HepG2 (cell line): ENCODE measurements around the gene CHKB. TPM values are rescaled to one million over a fixed set of nuclear protein-coding genes. Genes with fewer than 3 reads are reported as not detected.

ENCODE experiments used
- ATAC-seq: fragments of 200-7000 bp; cut with Tn5 transposase; 3 replicates; pipeline ENCODE4 v1.9.1; 2020; ENCODE audit warnings: mild to moderate bottlenecking, moderate library complexity
- BruUV-seq: library from RNA; stranded (reverse); fragments of 400-500 nt; replicated peaks from 2 replicates; lab custom pipeline; 2021; lab: Mats Ljungman, UMichigan
- CTCF ChIA-PET: fragments of 300-600 bp; formaldehyde crosslinking; extraction: SDS; loops from one replicate; lab custom pipeline; 2021; ENCODE audit warnings: low total read pairs, inconsistent platforms, low intra/inter-chr PET ratio; lab: Yijun Ruan, JAX
- POLR2A ChIA-PET: fragments of 350-600 bp; sonication (Branson Sonifier 250); formaldehyde crosslinking; loops from one replicate; lab custom pipeline; 2020; ENCODE audit warnings: antibody characterized with exemption, inconsistent platforms; lab: Yijun Ruan, JAX
- DNase-seq: peaks from one replicate; pipeline ENCODE4 v3.0.0-alpha.2; 2015; ENCODE audit warnings: low spot score
- FAIRE-seq: peaks from 3 replicates; lab custom pipeline; 2011; peaks lifted over from hg19 to GRCh38; lab: Jason Lieb, UNC
- H2AFZ ChIP-seq: one replicate; pipeline ENCODE4 v1.6.1; 2011; ENCODE audit warnings: low read length, inconsistent platforms
- H3K27ac ChIP-seq: fragments of 300-600 bp; 3 replicates; pipeline ENCODE4 v1.8.0; 2011; ENCODE audit warnings: mixed run types, mild to moderate bottlenecking, mixed read lengths, low read length, inconsistent platforms; ENCODE audit not compliant: insufficient read depth; ENCODE audit errors: extremely low read length
- H3K27me3 ChIP-seq, 2 experiments: fragments of 200-600 bp in 1 of 2; 2 replicates in 1 of 2; 3 replicates in 1 of 2; pipeline versions ENCODE4 v1.6.0 to v1.8.0; 2011; ENCODE audit warnings: low read length in 2 of 2, mild to moderate bottlenecking in 2 of 2, moderate library complexity in 2 of 2, inconsistent platforms in 1 of 2; ENCODE audit not compliant: insufficient read depth in 2 of 2, control insufficient read depth in 1 of 2
- H3K36me3 ChIP-seq, 2 experiments: fragments of 200-600 bp in 1 of 2; replicated peaks in 1 of 2; 2 replicates in 1 of 2; 3 replicates in 1 of 2; pipeline versions ENCODE4 v1.5.1 to v1.8.0; 2011; ENCODE audit warnings: low read length in 2 of 2, inconsistent platforms in 1 of 2; ENCODE audit not compliant: insufficient read depth in 2 of 2, control insufficient read depth in 1 of 2
- H3K4me1 ChIP-seq: 2 replicates; pipeline ENCODE4 v1.5.1; 2012; ENCODE audit warnings: low read length, inconsistent platforms; ENCODE audit not compliant: insufficient read depth
- H3K4me2 ChIP-seq: 2 replicates; pipeline ENCODE4 v1.6.0; 2011; ENCODE audit warnings: low read depth, low read length, inconsistent platforms
- H3K4me3 ChIP-seq, 3 experiments: fragments of 200-600 bp in 1 of 3; sonication (generic), shearing (Covaris generic) in 1 of 3; replicated peaks in 1 of 3; 2 replicates each; pipeline ENCODE4 v1.5.1; 2011 to 2016; ENCODE audit warnings: low read length in 3 of 3, inconsistent platforms in 2 of 3, low read depth in 2 of 3, mild to moderate bottlenecking in 2 of 3, control low read depth in 1 of 3, mixed read lengths in 1 of 3; ENCODE audit not compliant: insufficient read depth in 1 of 3
- H3K79me2 ChIP-seq: one replicate; pipeline ENCODE4 v1.6.1; 2011; ENCODE audit warnings: low read length, inconsistent platforms; ENCODE audit not compliant: insufficient read depth
- H3K9ac ChIP-seq: 2 replicates; pipeline ENCODE4 v1.6.0; 2011; ENCODE audit warnings: mild to moderate bottlenecking, low read depth, low read length, inconsistent platforms; ENCODE audit not compliant: insufficient read depth
- H3K9me3 ChIP-seq: 2 replicates; pipeline ENCODE4 v1.5.1; 2012; ENCODE audit warnings: mild to moderate bottlenecking, low read length
- H4K20me1 ChIP-seq: 2 replicates; pipeline ENCODE4 v1.6.0; 2011; ENCODE audit warnings: inconsistent platforms, mild to moderate bottlenecking, low read length, moderate library complexity; ENCODE audit not compliant: insufficient read depth
- ATF1 ChIP-seq: IDR thresholded peaks from 2 replicates; pipeline ENCODE4 v1.6.1; 2016; ENCODE audit warnings: mild to moderate bottlenecking, control low read depth
- CAMTA2 ChIP-seq: sonication (generic); formaldehyde crosslinking; IDR thresholded peaks from 2 replicates; pipeline ENCODE4 v1.4.0; 2020; ENCODE audit warnings: mild to moderate bottlenecking, missing genetic modification reagents, borderline replicate concordance
- CTCF ChIP-seq: sonication (generic); formaldehyde crosslinking; IDR thresholded peaks from 2 replicates; pipeline ENCODE4 v1.5.0; 2020; ENCODE audit warnings: mild to moderate bottlenecking, missing genetic modification reagents, moderate library complexity
- DZIP1 ChIP-seq: sonication (generic); formaldehyde crosslinking; IDR thresholded peaks from 2 replicates; pipeline ENCODE4 v1.5.0; 2020; ENCODE audit warnings: mild to moderate bottlenecking, missing genetic modification reagents
- ERF ChIP-seq: IDR thresholded peaks from 2 replicates; pipeline ENCODE4 v1.6.1; 2018; ENCODE audit warnings: missing biosample characterization, missing genetic modification reagents
- SIX1 ChIP-seq: sonication (generic); formaldehyde crosslinking; IDR thresholded peaks from 2 replicates; pipeline ENCODE4 v1.4.0; 2020; ENCODE audit warnings: missing genetic modification reagents, borderline replicate concordance
- SUZ12 ChIP-seq: fragments of 150-350 bp; IDR thresholded peaks from 2 replicates; pipeline ENCODE4 v1.6.1; 2014; ENCODE audit warnings: low read depth, low read length
- TBP ChIP-seq: sonication (generic); formaldehyde crosslinking; IDR thresholded peaks from 2 replicates; pipeline ENCODE4 v1.5.0; 2020; ENCODE audit warnings: missing genetic modification reagents
- UBTF ChIP-seq: sonication (generic); formaldehyde crosslinking; IDR thresholded peaks from 2 replicates; pipeline ENCODE4 v1.4.0; 2020; ENCODE audit warnings: mild to moderate bottlenecking, missing genetic modification reagents
- ZNF160 ChIP-seq: sonication (generic); formaldehyde crosslinking; IDR thresholded peaks from 2 replicates; pipeline ENCODE4 v1.8.0; 2022; ENCODE audit warnings: mild to moderate bottlenecking, inconsistent platforms, missing genetic modification reagents
- ZNF280D ChIP-seq: sonication (generic); formaldehyde crosslinking; IDR thresholded peaks from 2 replicates; pipeline ENCODE4 v1.5.1; 2020; ENCODE audit warnings: mild to moderate bottlenecking, missing genetic modification reagents
- ZNF367 ChIP-seq: sonication (generic); formaldehyde crosslinking; IDR thresholded peaks from 2 replicates; pipeline ENCODE4 v1.4.0; 2020; ENCODE audit warnings: missing genetic modification reagents, borderline replicate concordance
- ZNF761 ChIP-seq: sonication (generic); formaldehyde crosslinking; conservative IDR thresholded peaks from 2 replicates; pipeline ENCODE4 v1.4.0; 2020; ENCODE audit warnings: mild to moderate bottlenecking, missing genetic modification reagents
- WGBS: methylation state at CpG from one replicate; pipeline ENCODE4 v1.1.6; 2017; ENCODE audit warnings: low lambda C conversion rate; 5-methylcytosine and 5-hydroxymethylcytosine counted together
- in situ Hi-C: cut with HindIII; loops from 2 replicates; pipeline ENCODE4 v1.10.0; 2017; ENCODE audit warnings: low pct_unique_long_range_greater_than_20kb; ENCODE audit not compliant: extremely low pct_ligation_motif_present
- intact Hi-C: fragments of 100-400 bp; cut with micrococcal nuclease; formaldehyde crosslinking; loops from one replicate; pipeline ENCODE4 v1.10.0; 2022; ENCODE audit not compliant: unreplicated experiment
- polyA plus RNA-seq, 8 experiments: library from polyadenylated mRNA; depleted of rRNA in 3 of 8; stranded (reverse) in 7 of 8; unstranded in 1 of 8; fragments of >200 nt; fragmentation: Illumina TruSeq in 4 of 8; extraction: Trizol in 4 of 8; gene quantifications; 2 replicates each; pipeline versions ENCODE4 v1.2.1 to v1.2.3, GENCODE V29; 2011 to 2016; ENCODE audit warnings: low read depth in 4 of 8, missing spikeins in 1 of 8, mixed read lengths in 1 of 8; ENCODE audit not compliant: insufficient read depth in 1 of 8
- total RNA-seq, 5 experiments: library from RNA; depleted of rRNA; stranded (reverse); fragments of >200 nt; fragmentation: Illumina TruSeq; extraction: Trizol; gene quantifications; 2 replicates each; pipeline ENCODE4 v1.2.3, GENCODE V29; 2016; ENCODE audit warnings: low read depth in 1 of 5

The CHKB gene
- total and polyA plus RNA-seq, 2 of the 13 experiments (the other 11 are each of a cell fraction or from before 2014, with no cell fraction given): 24.5 to 42.7 TPM

GRCh38 chr22:50621948-50622722 lies 39.5 kb upstream of the CHKB start:
- in situ Hi-C loops (no loop called here), intact Hi-C loops (loop anchor here (1.0 to 2.0 kb wide), 2 partner anchors 40 to 77 kb away; partner anchors contain the start of gene CHKB)
- BruUV-seq: no TSS peak
- ChIA-PET CTCF (interaction anchor here (0.6 to 2.2 kb wide), 6 partner anchors 18 to 78 kb away, joined by 3 to 12 read pairs (median 4); partner anchors contain the start of gene CHKB), POLR2A (interaction anchor here (0.9 to 2.4 kb wide), 10 partner anchors 9 to 114 kb away, joined by 3 to 14 read pairs (median 6); partner anchors contain the start of genes LMF2, NCAPH2, SCO2 and SYCE3)
- DNase-seq (no peak), ATAC-seq (peak; percentile 26), FAIRE-seq (no peak)
- Histone ChIP-seq H3K36me3 (no peaks in the 10 kb centered on the region), H2AFZ (peak overlapping the region; percentile 7), H3K4me1 (peaks cover 68% of the 10 kb centered on the region), H3K79me2 (no peaks in the 10 kb centered on the region), H3K27ac (peak overlapping the region; percentile 50), H3K27me3 (no peaks in the 10 kb centered on the region), H3K4me3 (peak overlapping the region; percentile 46 to 61 (median 47); a peak in 5 of 6 replicates), H3K9me3 (no peaks in the 10 kb centered on the region), H4K20me1 (no peaks in the 10 kb centered on the region), H3K4me2 (peak overlapping the region; percentile 97), H3K9ac (peak overlapping the region; percentile 39)
- WGBS: 2% methylated on average over 18 of the region's 18 CpGs
- TF ChIP-seq CTCF (CRISPR knock-in tag) (peak; percentile 66), TBP (CRISPR knock-in tag) (no peak), UBTF (CRISPR knock-in tag) (0 out of 2 replicates have a peak, but pooled peaks have one; percentile 21), SUZ12 (no peak), SIX1 (CRISPR knock-in tag) (peak; percentile 65; the same call in 1 of the 2 replicates), ERF (CRISPR knock-in tag) (no peak), ZNF761 (CRISPR knock-in tag) (no peak; the same call in 1 of the 2 replicates), ZNF367 (CRISPR knock-in tag) (no peak), CAMTA2 (CRISPR knock-in tag) (no peak), ZNF160 (CRISPR knock-in tag) (no peak), DZIP1 (CRISPR knock-in tag) (no peak), ZNF280D (CRISPR knock-in tag) (no peak), ATF1 (peak; percentile 73)
